HEK293T (cell line): ENCODE results near the gene PCNX1.

Source experiments
- CTCF ChIA-PET: fragments of 350-600 bp; formaldehyde crosslinking; extraction: SDS; loops from one replicate; lab custom pipeline; 2021; ENCODE audit warnings: antibody characterized with exemption, inconsistent platforms; lab: Yijun Ruan, JAX
- POLR2A ChIA-PET: fragments of 350-600 bp; formaldehyde crosslinking; extraction: SDS; loops from one replicate; lab custom pipeline; 2020; ENCODE audit warnings: antibody characterized with exemption, inconsistent platforms; lab: Yijun Ruan, JAX
- DNase-seq: peaks from one replicate; pipeline ENCODE4 v3.0.0; 2012; ENCODE audit warnings: mixed read lengths; ENCODE audit errors: extremely low spot score
- ARNT ChIP-seq: fragments of 450-650 bp; IDR thresholded peaks from 2 replicates; pipeline ENCODE4 v1.6.1; 2017; ENCODE audit warnings: mild to moderate bottlenecking
- BHLHE40 ChIP-seq: fragments of 450-650 bp; IDR thresholded peaks from 2 replicates; pipeline ENCODE4 v1.6.1; 2016; ENCODE audit warnings: mild to moderate bottlenecking, moderate library complexity, borderline replicate concordance
- CTBP1 ChIP-seq: fragments of 450-650 bp; IDR thresholded peaks from 2 replicates; pipeline ENCODE4 v1.6.1; 2016; ENCODE audit warnings: borderline replicate concordance
- ELF4 ChIP-seq: fragments of 450-650 bp; IDR thresholded peaks from 2 replicates; pipeline ENCODE4 v1.6.1; 2017; ENCODE audit warnings: antibody characterized with exemption
- FOXA1 ChIP-seq: fragments of 450-650 bp; IDR thresholded peaks from 2 replicates; pipeline ENCODE4 v1.6.1; 2016; ENCODE audit warnings: mild to moderate bottlenecking
- FOXK2 ChIP-seq: fragments of 450-650 bp; IDR thresholded peaks from 2 replicates; pipeline ENCODE4 v1.6.1; 2016; ENCODE audit warnings: mild to moderate bottlenecking
- FOXM1 ChIP-seq: fragments of 450-650 bp; IDR thresholded peaks from 2 replicates; pipeline ENCODE4 v1.6.1; 2017; ENCODE audit warnings: mild to moderate bottlenecking, borderline replicate concordance
- HDGF ChIP-seq: fragments of 450-650 bp; IDR thresholded peaks from 2 replicates; pipeline ENCODE4 v1.6.1; 2017; ENCODE audit warnings: antibody characterized with exemption, borderline replicate concordance
- L3MBTL2 ChIP-seq: fragments of 450-650 bp; conservative IDR thresholded peaks from 2 replicates; pipeline ENCODE4 v1.6.1; 2016; ENCODE audit warnings: mild to moderate bottlenecking
- LEF1 ChIP-seq: fragments of 450-650 bp; IDR thresholded peaks from 2 replicates; pipeline ENCODE4 v1.6.1; 2017; ENCODE audit warnings: mild to moderate bottlenecking, borderline replicate concordance
- NFRKB ChIP-seq: fragments of 450-650 bp; IDR thresholded peaks from 2 replicates; pipeline ENCODE4 v1.6.1; 2016; ENCODE audit warnings: mild to moderate bottlenecking, moderate library complexity
- PKNOX1 ChIP-seq: fragments of 450-650 bp; IDR thresholded peaks from 2 replicates; pipeline ENCODE4 v1.6.1; 2016
- SP1 ChIP-seq: fragments of 450-650 bp; IDR thresholded peaks from 2 replicates; pipeline ENCODE4 v1.6.1; 2017
- SUZ12 ChIP-seq: fragments of 450-650 bp; IDR thresholded peaks from 2 replicates; pipeline ENCODE4 v1.6.1; 2016; ENCODE audit warnings: mild to moderate bottlenecking
- TARDBP ChIP-seq: fragments of 450-650 bp; IDR thresholded peaks from 2 replicates; pipeline ENCODE4 v1.6.1; 2016
- ZNF384 ChIP-seq: fragments of 450-650 bp; IDR thresholded peaks from 2 replicates; pipeline ENCODE4 v1.6.1; 2016

Gene PCNX1

DNA sequence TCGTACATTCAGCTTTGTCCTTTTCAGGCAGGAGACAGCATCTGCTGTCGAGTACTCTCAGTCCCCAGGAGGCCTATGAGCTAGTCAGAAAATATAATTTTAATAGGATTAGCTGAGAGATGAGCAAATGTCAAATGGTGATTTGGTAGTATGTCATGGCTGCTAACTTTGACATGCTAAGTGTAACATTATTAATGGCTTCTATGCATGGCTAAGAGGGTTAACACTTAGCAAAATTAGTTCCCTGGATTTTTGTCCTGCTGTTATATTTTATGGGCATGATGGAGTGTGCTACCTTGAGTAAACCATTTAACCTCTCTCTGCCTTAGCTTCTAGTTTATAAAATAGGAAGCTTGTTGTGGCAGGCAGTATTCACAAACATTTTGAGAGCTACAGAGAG is 2.9 kb upstream of the PCNX1 start:
- CTCF ChIA-PET, result interaction anchor here (0.8 kb wide), 1 partner anchor 67 kb away, joined by 3 read pairs; no protein-coding TSS in a partner anchor
- POLR2A ChIA-PET, result interaction anchor here (1.0 kb wide), 1 partner anchor 82 kb away, joined by 3 read pairs; no protein-coding TSS in a partner anchor
- no peak for DNase-seq
- TF ChIP-seq FOXK2 (no peak), ARNT (peak; percentile 68), PKNOX1 (peak; percentile 91), CTBP1 (peak; percentile 57; the same call in 1 of the 2 replicates)

DNA sequence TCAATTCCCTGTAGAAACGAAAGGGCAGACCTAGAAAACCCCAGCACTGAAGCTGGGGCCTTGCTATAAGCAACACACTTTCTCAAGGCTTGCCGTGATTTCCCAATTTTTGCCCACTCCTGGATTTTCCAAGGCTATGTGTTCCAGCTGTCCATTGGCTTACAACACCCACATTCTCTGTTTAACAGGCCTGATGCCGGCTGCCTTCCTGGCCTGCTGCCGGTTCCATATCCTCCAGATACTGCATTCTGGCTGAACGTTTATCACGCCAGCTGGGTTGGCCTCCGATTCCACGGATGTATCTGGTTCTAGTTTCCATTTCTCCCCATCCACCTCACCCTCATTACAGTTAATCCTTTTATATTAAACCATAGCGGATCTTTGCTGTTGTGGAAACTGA is 2.0 kb upstream of the PCNX1 start:
- DNase-seq, result no peak
- TF ChIP-seq TARDBP, result no peak
- no peak for TF ChIP-seq ELF4
- no peak for TF ChIP-seq NFRKB
- TF ChIP-seq ZNF384, result no peak
- TF ChIP-seq PKNOX1, result no peak
- TF ChIP-seq CTBP1, result no peak
- TF ChIP-seq LEF1, result no peak
- TF ChIP-seq FOXA1, result no peak
- no peak for TF ChIP-seq HDGF
- no peak for TF ChIP-seq BHLHE40
- no peak for TF ChIP-seq SUZ12
- TF ChIP-seq FOXK2, result no peak
- no peak for TF ChIP-seq FOXM1
- no peak for TF ChIP-seq SP1
- no peak for TF ChIP-seq ARNT
- no peak for TF ChIP-seq L3MBTL2
- POLR2A ChIA-PET, result interaction anchor here (2.9 kb wide), 1 partner anchor 83 kb away, joined by 12 read pairs; no protein-coding TSS in a partner anchor
- CTCF ChIA-PET, result interaction anchor here (1.7 to 2.6 kb wide), 2 partner anchors 50 to 68 kb away, joined by 4 to 8 read pairs; no protein-coding TSS in a partner anchor

GRCh38 chr14:70906793-70907175 is 475 bp upstream of the PCNX1 start:
- ChIA-PET POLR2A (interaction anchor here (1.0 to 2.9 kb wide), 3 partner anchors 11 to 85 kb away, joined by 3 to 12 read pairs (median 3); no protein-coding TSS in a partner anchor), CTCF (interaction anchor here (0.6 to 2.6 kb wide), 6 partner anchors 18 to 521 kb away, joined by 3 to 8 read pairs (median 4); partner anchors contain the start of gene MAP3K9)
- DNase-seq, result no peak
- no peak for TF ChIP-seq FOXA1
- no peak for TF ChIP-seq PKNOX1
- TF ChIP-seq ZNF384, result no peak
- no peak for TF ChIP-seq BHLHE40
- TF ChIP-seq L3MBTL2, result no peak
- no peak for TF ChIP-seq TARDBP
- no peak for TF ChIP-seq CTBP1
- no peak for TF ChIP-seq SUZ12
- TF ChIP-seq HDGF, result no peak
- TF ChIP-seq FOXM1, result no peak
- no peak for TF ChIP-seq FOXK2

DNA sequence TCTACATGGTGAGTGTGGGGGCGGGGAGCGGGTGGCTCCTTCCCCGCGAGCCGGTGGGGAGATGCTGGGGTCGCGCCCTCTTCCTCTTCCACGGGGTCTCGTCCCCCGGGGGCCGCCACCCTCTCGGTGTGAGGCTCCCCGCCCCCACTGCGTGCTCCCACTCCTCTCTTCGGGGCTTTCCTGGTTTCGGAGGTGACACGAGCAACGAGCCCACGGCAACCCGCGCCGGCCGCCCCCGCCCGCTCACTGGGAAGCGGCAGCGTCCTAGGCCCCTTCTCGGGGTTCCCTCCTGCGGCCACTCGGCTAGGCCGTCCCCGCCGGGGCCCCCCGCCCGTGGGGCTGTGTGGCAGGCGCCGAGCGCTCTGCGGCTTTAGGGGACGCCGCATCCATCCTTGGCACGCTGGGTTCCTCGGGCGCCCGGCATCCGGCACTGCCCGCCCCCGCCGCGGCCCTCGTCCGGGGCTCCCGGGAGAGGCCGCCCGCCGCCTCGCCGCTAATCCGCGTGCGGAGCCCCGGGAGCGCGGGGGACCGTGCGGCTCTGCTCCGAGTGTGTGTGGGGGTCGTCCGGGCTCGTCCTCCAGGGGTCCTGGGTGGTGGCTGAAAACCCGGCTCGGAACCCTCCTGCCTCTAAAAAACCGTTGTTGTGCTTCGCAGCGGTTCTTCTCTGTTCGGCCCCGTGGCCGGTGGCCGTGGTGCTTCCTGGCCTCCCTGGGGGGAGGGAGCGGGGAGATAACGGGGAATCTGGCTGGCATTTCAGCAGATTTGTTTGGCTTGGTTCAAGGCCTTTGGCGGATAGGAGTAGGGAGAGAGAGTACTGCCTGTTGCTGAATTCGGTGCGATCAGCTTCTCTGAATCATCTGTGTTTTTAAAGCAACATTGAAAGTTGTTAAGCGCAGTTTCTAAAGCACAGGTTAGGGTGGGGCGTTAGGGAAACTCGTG is 1.0 kb downstream of the PCNX1 start:
- CTCF ChIA-PET, result interaction anchor here (1.0 to 2.6 kb wide), 3 partner anchors 10 to 64 kb away, joined by 3 to 8 read pairs (median 8); no protein-coding TSS in a partner anchor
- POLR2A ChIA-PET, result interaction anchor here (0.7 to 1.4 kb wide), 4 partner anchors 9 to 1553 kb away, joined by 3 to 4 read pairs (median 3); partner anchors contain the start of gene TTC9
- TF ChIP-seq L3MBTL2 (no peak), HDGF (no peak), TARDBP (no peak), FOXM1 (no peak), SUZ12 (no peak), CTBP1 (no peak), BHLHE40 (no peak), ARNT (no peak), LEF1 (no peak), ELF4 (no peak)
- peak; percentile 30 for DNase-seq

- DNase-seq, result no peak
- POLR2A ChIA-PET, result no interaction called here
- CTCF ChIA-PET, result no interaction called here
- no peak for TF ChIP-seq FOXA1
- TF ChIP-seq L3MBTL2, result no peak
- no peak for TF ChIP-seq SUZ12
- no peak for TF ChIP-seq PKNOX1
- no peak for TF ChIP-seq ARNT
- TF ChIP-seq FOXK2, result no peak
- TF ChIP-seq NFRKB, result no peak
- no peak for TF ChIP-seq LEF1
- no peak for TF ChIP-seq FOXM1
- TF ChIP-seq CTBP1, result no peak
- TF ChIP-seq ELF4, result no peak
- no peak for TF ChIP-seq BHLHE40
- no peak for TF ChIP-seq SP1
- TF ChIP-seq TARDBP, result no peak
- no peak for TF ChIP-seq HDGF
- no peak for TF ChIP-seq ZNF384
These were observed 1.8 kb downstream of the PCNX1 start for GRCh38 chr14:70908935-70909641.
